Forelimb muscle (tissue), 1 donor: Measurements from ENCODE around the gene MAGI3. TPM values are rescaled to one million over a fixed set of nuclear protein-coding genes. Genes with fewer than 3 reads are reported as not detected.
"Not testable (repeated sequence)": the region's sequence is repeated elsewhere in the genome, so short reads cannot be mapped to it uniquely, and the experiment has no call there.

Experiments
- DNase-seq: peaks from one replicate; pipeline ENCODE4 v3.0.0-alpha.2; 2013; ENCODE audit warnings: low read depth
- polyA plus RNA-seq: library from polyadenylated mRNA; unstranded; fragments of 120-200 nt; gene quantifications from one replicate; pipeline ENCODE4 v1.2.1, GENCODE V29; 2013; ENCODE audit not compliant: insufficient read length

The MAGI3 gene
- polyA plus RNA-seq, 1 donor: 10.8 TPM

- no peak for DNase-seq
Observed at GRCh38 chr1:113691184-113691583, 300.9 kb downstream of the MAGI3 start.

GRCh38 chr1:113692342-113692741 is 302.0 kb downstream of the MAGI3 start:
- DNase-seq: no peak

GRCh38 chr1:113692824-113693431 is 302.6 kb downstream of the MAGI3 start:
- no peak for DNase-seq

- no peak for DNase-seq
Observed at GRCh38 chr1:113694910-113695309, 304.6 kb downstream of the MAGI3 start.

GRCh38 chr1:113701429-113701828 is 311.1 kb downstream of the MAGI3 start:
- no peak for DNase-seq

- no peak for DNase-seq
Observed at GRCh38 chr1:113714606-113715269, 324.4 kb downstream of the MAGI3 start.

- DNase-seq: not testable (repeated sequence)
Observed at GRCh38 chr1:113717506-113717905, 327.2 kb downstream of the MAGI3 start.

- not testable (repeated sequence) for DNase-seq
Observed at GRCh38 chr1:113718621-113719020, 328.3 kb downstream of the MAGI3 start.

GRCh38 chr1:113721010-113721409 is 330.7 kb downstream of the MAGI3 start:
- no peak for DNase-seq

- no peak for DNase-seq
Observed at GRCh38 chr1:113732802-113733201, 342.5 kb downstream of the MAGI3 start.

- DNase-seq: no peak
Observed at GRCh38 chr1:113734357-113735055, 344.2 kb downstream of the MAGI3 start.
